Iris pigment epithelial cell (primary cell): ENCODE data around the gene PUS10.
"Not testable (repeated sequence)": the region's sequence is repeated elsewhere in the genome, so short reads cannot be mapped to it uniquely, and the experiment has no call there.

ENCODE experiments used
- DNase-seq: peaks from one replicate; pipeline ENCODE4 v3.0.0-alpha.2; 2011; ENCODE audit warnings: low read depth

Gene PUS10

GRCh38 chr2:60932061-60932460 lies 86.0 kb downstream of the PUS10 start:
- peak; percentile 58 for DNase-seq

DNA sequence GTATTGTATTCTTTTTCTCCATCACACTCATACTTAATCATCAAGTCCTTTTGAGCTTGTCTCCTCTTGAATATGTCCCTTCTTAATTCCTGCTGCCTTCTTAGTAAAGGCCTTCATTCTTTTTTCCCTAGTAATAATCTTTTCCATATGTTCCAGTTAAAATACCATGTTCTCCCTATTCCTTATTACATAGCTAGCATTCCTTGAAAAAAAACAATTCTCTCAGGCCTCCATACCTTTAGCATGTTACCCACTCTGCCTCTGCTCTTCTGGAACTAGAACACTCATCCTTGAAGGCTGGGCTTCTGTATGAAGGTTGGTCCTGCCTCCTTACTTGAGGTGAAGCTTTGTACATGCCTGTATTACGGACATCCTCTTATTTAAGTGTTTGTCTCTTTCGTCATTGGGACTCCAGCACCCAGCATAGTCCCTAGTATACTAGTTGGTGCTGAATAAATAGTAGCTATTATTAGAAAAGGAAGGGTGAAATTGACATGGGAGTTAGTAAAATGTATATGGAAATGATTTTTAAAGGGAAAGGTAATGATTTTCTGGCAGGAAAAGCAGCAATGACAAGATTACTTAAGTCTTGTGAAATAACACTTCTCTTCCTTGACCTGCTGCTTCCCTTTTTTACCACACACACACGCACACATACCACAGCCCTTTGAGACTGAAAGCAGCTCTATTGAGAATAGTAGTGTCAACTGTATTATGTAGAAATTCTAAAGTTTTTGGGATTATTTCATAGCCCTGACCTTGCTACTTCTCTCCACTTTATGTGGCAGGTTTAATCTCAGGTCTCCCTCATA lies 91.1 kb downstream of the PUS10 start:
- DNase-seq: peak; percentile 88

DNA sequence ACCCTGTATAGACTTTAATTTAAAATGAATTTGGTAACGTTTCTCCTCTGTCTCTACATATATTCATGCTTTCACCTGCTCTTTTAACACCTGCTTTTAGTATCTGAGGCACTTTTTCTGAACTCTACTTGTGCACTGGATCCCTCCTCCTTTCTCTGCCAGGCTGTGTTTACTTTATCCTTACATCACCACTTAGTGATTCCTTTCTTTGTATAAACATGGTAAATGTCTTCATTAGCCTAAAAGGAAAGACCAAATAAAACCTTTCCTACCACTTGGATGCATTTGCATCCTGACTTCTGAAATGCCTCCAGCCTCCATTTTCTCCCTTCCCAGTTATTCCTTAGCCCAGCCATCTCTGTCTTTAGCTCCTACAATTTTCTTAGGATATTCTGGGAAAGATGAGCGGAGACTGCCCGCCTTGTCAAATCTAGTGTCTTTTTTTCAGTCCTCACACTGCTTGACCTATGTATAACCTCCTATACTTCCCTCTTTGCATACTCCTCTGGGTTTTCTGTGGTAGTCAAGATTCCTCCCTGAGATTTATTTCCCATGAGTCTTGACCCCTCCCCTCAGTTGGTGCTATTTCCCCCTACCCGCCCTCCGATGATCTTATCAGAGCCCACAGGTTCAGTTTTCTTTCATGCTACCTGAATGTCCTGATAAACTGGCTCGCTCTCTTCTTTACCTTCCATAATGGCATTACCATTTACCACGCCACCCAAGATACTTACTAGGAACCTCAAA lies 91.9 kb downstream of the PUS10 start:
- DNase-seq: peak; percentile 59

DNA sequence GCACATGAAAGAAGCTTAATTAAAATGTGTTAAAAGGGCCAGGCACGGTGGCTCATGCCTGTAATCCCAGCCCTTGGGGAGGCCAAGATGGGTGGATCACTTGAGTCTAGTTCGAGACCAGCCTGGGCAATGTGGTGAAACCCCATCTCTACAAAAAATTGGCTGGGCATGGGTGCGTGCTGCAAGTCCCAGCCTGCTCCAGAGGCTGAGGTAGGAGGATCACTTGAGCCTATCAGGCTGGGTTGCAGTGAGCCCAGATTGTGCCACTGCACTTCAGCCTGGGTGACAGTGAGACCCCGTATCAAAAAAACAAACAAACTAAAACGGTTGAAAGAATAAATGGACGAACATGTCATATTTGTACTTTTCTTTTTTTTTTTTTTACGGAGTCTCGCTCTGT lies 110.7 kb downstream of the PUS10 start:
- DNase-seq: no peak

DNA sequence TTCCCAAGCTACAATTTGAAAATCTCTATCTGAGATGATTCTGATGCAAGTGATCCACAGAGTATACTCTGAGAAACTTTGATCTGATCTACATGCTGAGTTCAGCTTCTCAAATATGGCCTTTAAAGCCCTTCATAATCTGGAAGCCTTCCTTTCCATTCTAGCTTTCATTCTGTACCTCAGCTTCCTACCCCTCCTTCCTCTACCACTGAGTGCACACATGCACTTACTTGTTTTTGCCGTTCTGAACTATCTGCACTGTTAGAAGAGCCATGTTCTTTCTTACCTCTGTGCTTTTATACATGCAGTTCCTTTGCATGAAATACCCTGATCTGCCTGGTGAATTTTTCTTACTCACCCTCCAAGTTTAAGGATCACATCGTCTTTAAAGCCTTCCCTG lies 111.7 kb downstream of the PUS10 start:
- no peak for DNase-seq

- DNase-seq: not testable (repeated sequence)
These were observed 112.2 kb downstream of the PUS10 start for GRCh38 chr2:60905867-60906266.

- not testable (repeated sequence) for DNase-seq
These were observed 116.8 kb downstream of the PUS10 start for GRCh38 chr2:60901296-60901695.

- DNase-seq: no peak
These were observed 118.2 kb downstream of the PUS10 start for GRCh38 chr2:60899892-60900249.

GRCh38 chr2:60899230-60899891 lies 118.7 kb downstream of the PUS10 start:
- no peak for DNase-seq

GRCh38 chr2:60898567-60898966 lies 119.5 kb downstream of the PUS10 start:
- no peak for DNase-seq
